HL-60 (cell line): ENCODE results near the gene HSPA12A.

Source experiments
- DNase-seq, 2 experiments: peaks; one replicate each; pipeline ENCODE4 v3.0.0-alpha.2; 2010 to 2020; ENCODE audit warnings: low read depth in 1 of 2, low spot score in 1 of 2
- H3K27ac ChIP-seq: fragments of 250-450 bp; sonication (Bioruptor Pico); replicated peaks from 2 replicates; pipeline ENCODE4 v1.5.1; 2020; ENCODE audit warnings: mild to moderate bottlenecking, moderate library complexity
- H3K27me3 ChIP-seq: fragments of 250-450 bp; sonication (Bioruptor Pico); 2 replicates; pipeline ENCODE4 v1.5.1; 2021; ENCODE audit warnings: mild to moderate bottlenecking, moderate library complexity; ENCODE audit not compliant: insufficient read depth, poor library complexity, severe bottlenecking
- H3K4me3 ChIP-seq: replicated peaks from 2 replicates; pipeline ENCODE4 v1.5.1; 2011; ENCODE audit warnings: mild to moderate bottlenecking, control low read depth, low read length; ENCODE audit not compliant: insufficient read depth
- CTCF ChIP-seq: IDR thresholded peaks from one replicate; pipeline ENCODE4 v1.5.1; 2011; ENCODE audit warnings: low read length, control low read depth, inconsistent platforms; ENCODE audit not compliant: insufficient read depth
- GABPA ChIP-seq: IDR thresholded peaks from 2 replicates; pipeline ENCODE4 v1.6.1; 2012; ENCODE audit warnings: low read depth
- POLR2AphosphoS5 ChIP-seq: IDR thresholded peaks from 2 replicates; pipeline ENCODE4 v1.6.1; 2012; ENCODE audit warnings: low read depth
- SPI1 ChIP-seq: IDR thresholded peaks from 2 replicates; pipeline ENCODE4 v1.6.1; 2012; ENCODE audit warnings: low read depth, mild to moderate bottlenecking, borderline replicate concordance
- TF ChIP-seq, protein P1 (sequence below): IDR thresholded peaks from 2 replicates; pipeline ENCODE4 v1.6.1; 2012; ENCODE audit warnings: low read depth; ENCODE audit not compliant: insufficient replicate concordance

The HSPA12A gene

DNA sequence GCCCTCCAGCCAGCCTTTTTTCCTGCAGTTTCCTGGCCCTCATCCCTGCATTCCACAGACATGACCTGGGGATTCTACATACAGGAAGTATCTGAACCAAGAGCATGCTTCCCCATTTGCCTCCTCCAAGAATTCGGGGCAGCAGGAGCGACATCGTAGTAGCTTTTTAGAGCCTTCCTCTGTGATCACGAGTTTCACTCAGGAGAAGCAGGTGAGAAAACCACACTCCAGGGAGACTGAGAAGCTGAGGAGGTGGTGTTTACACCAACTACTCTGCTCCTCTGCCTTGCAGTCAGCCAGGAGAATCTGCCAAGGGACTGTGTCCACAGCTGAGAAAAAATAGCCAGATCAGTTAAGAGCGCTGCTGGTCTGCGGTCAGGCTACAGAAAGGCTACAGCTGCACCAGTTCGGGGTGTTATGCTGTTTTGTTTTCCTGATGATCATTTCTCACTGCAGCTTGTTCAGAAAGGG, 54.1 kb downstream of the HSPA12A start:
- TF ChIP-seq GABPA: no peak
- no peak for TF ChIP-seq POLR2AphosphoS5
- TF ChIP-seq, protein P1, sequence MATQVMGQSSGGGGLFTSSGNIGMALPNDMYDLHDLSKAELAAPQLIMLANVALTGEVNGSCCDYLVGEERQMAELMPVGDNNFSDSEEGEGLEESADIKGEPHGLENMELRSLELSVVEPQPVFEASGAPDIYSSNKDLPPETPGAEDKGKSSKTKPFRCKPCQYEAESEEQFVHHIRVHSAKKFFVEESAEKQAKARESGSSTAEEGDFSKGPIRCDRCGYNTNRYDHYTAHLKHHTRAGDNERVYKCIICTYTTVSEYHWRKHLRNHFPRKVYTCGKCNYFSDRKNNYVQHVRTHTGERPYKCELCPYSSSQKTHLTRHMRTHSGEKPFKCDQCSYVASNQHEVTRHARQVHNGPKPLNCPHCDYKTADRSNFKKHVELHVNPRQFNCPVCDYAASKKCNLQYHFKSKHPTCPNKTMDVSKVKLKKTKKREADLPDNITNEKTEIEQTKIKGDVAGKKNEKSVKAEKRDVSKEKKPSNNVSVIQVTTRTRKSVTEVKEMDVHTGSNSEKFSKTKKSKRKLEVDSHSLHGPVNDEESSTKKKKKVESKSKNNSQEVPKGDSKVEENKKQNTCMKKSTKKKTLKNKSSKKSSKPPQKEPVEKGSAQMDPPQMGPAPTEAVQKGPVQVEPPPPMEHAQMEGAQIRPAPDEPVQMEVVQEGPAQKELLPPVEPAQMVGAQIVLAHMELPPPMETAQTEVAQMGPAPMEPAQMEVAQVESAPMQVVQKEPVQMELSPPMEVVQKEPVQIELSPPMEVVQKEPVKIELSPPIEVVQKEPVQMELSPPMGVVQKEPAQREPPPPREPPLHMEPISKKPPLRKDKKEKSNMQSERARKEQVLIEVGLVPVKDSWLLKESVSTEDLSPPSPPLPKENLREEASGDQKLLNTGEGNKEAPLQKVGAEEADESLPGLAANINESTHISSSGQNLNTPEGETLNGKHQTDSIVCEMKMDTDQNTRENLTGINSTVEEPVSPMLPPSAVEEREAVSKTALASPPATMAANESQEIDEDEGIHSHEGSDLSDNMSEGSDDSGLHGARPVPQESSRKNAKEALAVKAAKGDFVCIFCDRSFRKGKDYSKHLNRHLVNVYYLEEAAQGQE: no peak
- no peak for TF ChIP-seq CTCF
- no peak for TF ChIP-seq SPI1
- DNase-seq: no peak
- Histone ChIP-seq H3K27ac (no peak overlapping the region), H3K4me3 (no peak overlapping the region), H3K27me3 (no peaks in the 10 kb centered on the region)

GRCh38 chr10:116687633-116688032, 54.7 kb downstream of the HSPA12A start:
- H3K4me3 ChIP-seq: no peak overlapping the region

DNA sequence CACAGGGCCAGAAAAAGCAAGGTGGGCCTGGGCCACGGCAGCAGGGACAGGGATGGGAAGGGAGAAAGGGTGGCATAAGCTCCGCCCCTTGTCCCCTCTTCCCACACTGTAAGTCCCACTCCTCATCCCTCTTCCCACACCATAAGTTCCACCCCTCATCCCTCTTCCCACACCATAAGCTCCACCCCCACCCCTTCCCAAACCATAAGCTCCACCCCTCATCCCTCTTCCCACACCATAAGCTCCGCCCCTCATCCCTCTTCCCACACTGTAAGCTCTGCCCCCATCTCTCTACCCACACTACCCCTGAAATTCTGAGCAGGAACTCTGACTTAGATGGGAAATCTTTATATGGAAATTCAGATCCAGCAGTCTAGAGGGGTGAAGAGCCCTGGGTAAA, 55.7 kb downstream of the HSPA12A start:
- H3K4me3 ChIP-seq: no peak overlapping the region
- no peak overlapping the region for H3K27ac ChIP-seq
- TF ChIP-seq SPI1: no peak
- no peaks in the 10 kb centered on the region for H3K27me3 ChIP-seq
- no peak for DNase-seq

More at GRCh38 chr10:116687633-116688032, 54.7 kb downstream of the HSPA12A start:
- Histone ChIP-seq H3K27me3 (no peaks in the 10 kb centered on the region), H3K27ac (no peak overlapping the region)
- DNase-seq: no peak
- TF ChIP-seq SPI1: no peak
- TF ChIP-seq, protein P1: no peak
- no peak for TF ChIP-seq POLR2AphosphoS5
- no peak for TF ChIP-seq CTCF
- TF ChIP-seq GABPA: no peak

DNA sequence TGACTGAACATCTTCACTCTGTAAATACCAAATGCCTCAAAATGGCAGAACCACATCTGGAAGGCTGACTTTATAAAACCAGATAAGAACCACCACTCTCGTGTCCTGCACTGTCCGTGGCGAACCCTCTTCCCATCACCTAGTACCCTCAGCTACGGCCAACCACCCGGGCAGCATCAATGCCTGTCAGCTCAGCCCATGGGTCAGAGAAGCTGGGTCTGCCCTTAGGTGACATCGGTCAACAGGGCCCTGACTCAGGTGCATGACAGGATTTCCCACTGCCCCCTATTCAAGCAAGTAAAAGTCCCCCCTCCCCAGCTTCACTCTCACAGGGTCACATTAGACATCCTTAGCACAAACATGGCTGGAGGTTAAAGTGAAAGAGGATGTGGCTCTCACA, 56.6 kb downstream of the HSPA12A start:
- Histone ChIP-seq H3K4me3 (no peak overlapping the region), H3K27me3 (no peaks in the 10 kb centered on the region), H3K27ac (no peak overlapping the region)
- TF ChIP-seq, protein P1: no peak
- no peak for TF ChIP-seq GABPA
- no peak for TF ChIP-seq CTCF
- no peak for TF ChIP-seq POLR2AphosphoS5
- no peak for TF ChIP-seq SPI1
- no peak for DNase-seq
